ENCODE data around the gene PHLDB1. TPM values are rescaled to one million over a fixed set of nuclear protein-coding genes. Genes with fewer than 3 reads are reported as not detected.

The PHLDB1 gene
- polyA plus RNA-seq, 3 donors: 0.17 TPM; not detected in 2

- no peaks in the 10 kb centered on the region for H3K79me2 ChIP-seq (ENCODE audit: insufficient read depth, low read length)
- no peaks in the 10 kb centered on the region for H3K36me3 ChIP-seq (replicated peaks in 1 of 2; ENCODE audit: control insufficient read depth in 1 of 2, insufficient read depth in 2 of 2, low read length in 2 of 2)
- H3K4me3 Mint-ChIP-seq: no peak overlapping the region
- WGBS (ENCODE audit: insufficient coverage): 93% methylated on average over 5 of the region's 8 CpGs
- DNase-seq: no peak
- no peak overlapping the region for H3K27ac Mint-ChIP-seq
- H4K20me1 ChIP-seq (ENCODE audit: insufficient read depth, low read length): no peaks in the 10 kb centered on the region
- no peak overlapping the region for H3K9ac ChIP-seq (ENCODE audit: insufficient read depth, low read length, poor library complexity, severe bottlenecking)
- H3K27me3 ChIP-seq (ENCODE audit: control insufficient read depth in 2 of 2, insufficient read depth in 2 of 2, low read length in 2 of 2): no peaks in the 10 kb centered on the region
- H3K27ac ChIP-seq (ENCODE audit: low read depth in 1 of 2, low read length in 2 of 2): no peak overlapping the region
- H3K4me3 ChIP-seq (replicated peaks in 1 of 3; ENCODE audit: low read depth in 2 of 3, low read length in 3 of 3): no peak overlapping the region
- no peaks in the 10 kb centered on the region for H3K36me3 Mint-ChIP-seq
- no peak overlapping the region for H3K4me2 ChIP-seq (replicated peaks; ENCODE audit: extremely low read depth, low read length, poor library complexity, severe bottlenecking)
- TF ChIP-seq, protein P1, sequence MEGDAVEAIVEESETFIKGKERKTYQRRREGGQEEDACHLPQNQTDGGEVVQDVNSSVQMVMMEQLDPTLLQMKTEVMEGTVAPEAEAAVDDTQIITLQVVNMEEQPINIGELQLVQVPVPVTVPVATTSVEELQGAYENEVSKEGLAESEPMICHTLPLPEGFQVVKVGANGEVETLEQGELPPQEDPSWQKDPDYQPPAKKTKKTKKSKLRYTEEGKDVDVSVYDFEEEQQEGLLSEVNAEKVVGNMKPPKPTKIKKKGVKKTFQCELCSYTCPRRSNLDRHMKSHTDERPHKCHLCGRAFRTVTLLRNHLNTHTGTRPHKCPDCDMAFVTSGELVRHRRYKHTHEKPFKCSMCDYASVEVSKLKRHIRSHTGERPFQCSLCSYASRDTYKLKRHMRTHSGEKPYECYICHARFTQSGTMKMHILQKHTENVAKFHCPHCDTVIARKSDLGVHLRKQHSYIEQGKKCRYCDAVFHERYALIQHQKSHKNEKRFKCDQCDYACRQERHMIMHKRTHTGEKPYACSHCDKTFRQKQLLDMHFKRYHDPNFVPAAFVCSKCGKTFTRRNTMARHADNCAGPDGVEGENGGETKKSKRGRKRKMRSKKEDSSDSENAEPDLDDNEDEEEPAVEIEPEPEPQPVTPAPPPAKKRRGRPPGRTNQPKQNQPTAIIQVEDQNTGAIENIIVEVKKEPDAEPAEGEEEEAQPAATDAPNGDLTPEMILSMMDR (IDR thresholded peaks at IDR 0.05): no peak
- no peak overlapping the region for H2AFZ ChIP-seq (ENCODE audit: insufficient read depth, low read depth, low read length, poor library complexity, severe bottlenecking)
- H3K9me3 Mint-ChIP-seq: no peaks in the 10 kb centered on the region
- peaks cover 0 to 8% (median 5%) of the 10 kb centered on the region in 3 donors for H3K27me3 Mint-ChIP-seq (ENCODE audit: low read depth in 3 of 3)
- intact Hi-C loops (cut with micrococcal nuclease): no loop called here
- H3K4me1 ChIP-seq (ENCODE audit: control insufficient read depth in 1 of 2, insufficient read depth in 2 of 2, low read length in 2 of 2): no peaks in the 10 kb centered on the region
- H3K9me3 ChIP-seq (replicated peaks in 1 of 2; ENCODE audit: control insufficient read depth in 1 of 2, insufficient read depth in 1 of 2, low read length in 2 of 2): no peaks in the 10 kb centered on the region
- no peaks in the 10 kb centered on the region for H3K4me1 Mint-ChIP-seq
Measured at GRCh38 chr11:118650366-118650765, 43.0 kb downstream of the PHLDB1 start.

DNA sequence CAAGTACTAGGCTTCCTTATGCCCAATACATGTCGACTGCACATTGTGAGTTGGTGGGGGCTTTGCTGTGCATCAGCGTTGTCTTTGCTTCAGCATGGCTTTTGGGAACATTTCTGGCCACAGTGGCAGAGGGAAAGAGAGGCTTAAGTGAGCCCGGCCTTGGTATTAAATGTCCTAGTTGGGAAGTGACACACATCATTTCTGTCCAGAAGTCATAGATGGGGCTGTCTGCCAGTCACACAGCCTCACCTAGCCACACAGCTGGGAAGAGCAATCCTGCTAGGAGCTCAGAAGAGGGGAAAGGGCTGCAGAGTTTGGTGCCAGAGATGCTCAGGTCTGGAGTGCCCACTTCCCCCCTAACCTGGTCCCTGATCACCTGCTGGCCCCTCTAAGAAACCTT is 44.4 kb downstream of the PHLDB1 start:
- Histone ChIP-seq H3K4me1 (ENCODE audit: control insufficient read depth in 1 of 2, insufficient read depth in 2 of 2, low read length in 2 of 2) (no peaks in the 10 kb centered on the region), H3K27ac (ENCODE audit: low read depth in 1 of 2, low read length in 2 of 2) (no peak overlapping the region), H3K4me3 (replicated peaks in 1 of 3; ENCODE audit: low read depth in 2 of 3, low read length in 3 of 3) (no peak overlapping the region), H3K79me2 (ENCODE audit: insufficient read depth, low read length) (no peaks in the 10 kb centered on the region), H4K20me1 (ENCODE audit: insufficient read depth, low read length) (no peaks in the 10 kb centered on the region), H3K27me3 (ENCODE audit: control insufficient read depth in 2 of 2, insufficient read depth in 2 of 2, low read length in 2 of 2) (no peaks in the 10 kb centered on the region), H3K9me3 (replicated peaks in 1 of 2; ENCODE audit: control insufficient read depth in 1 of 2, insufficient read depth in 1 of 2, low read length in 2 of 2) (no peaks in the 10 kb centered on the region), H2AFZ (ENCODE audit: insufficient read depth, low read depth, low read length, poor library complexity, severe bottlenecking) (no peak overlapping the region), H3K9ac (ENCODE audit: insufficient read depth, low read length, poor library complexity, severe bottlenecking) (no peak overlapping the region), H3K36me3 (replicated peaks in 1 of 2; ENCODE audit: control insufficient read depth in 1 of 2, insufficient read depth in 2 of 2, low read length in 2 of 2) (no peaks in the 10 kb centered on the region), H3K4me2 (replicated peaks; ENCODE audit: extremely low read depth, low read length, poor library complexity, severe bottlenecking) (no peak overlapping the region)
- Mint-ChIP-seq H3K9me3 (no peaks in the 10 kb centered on the region), H3K27me3 (ENCODE audit: low read depth in 3 of 3) (peaks cover 0 to 9% (median 0%) of the 10 kb centered on the region in 3 donors), H3K27ac (no peak overlapping the region), H3K4me1 (no peaks in the 10 kb centered on the region), H3K4me3 (no peak overlapping the region), H3K36me3 (no peaks in the 10 kb centered on the region)
- intact Hi-C loops (cut with micrococcal nuclease): no loop called here
- DNase-seq: no peak
- TF ChIP-seq, protein P1 (IDR thresholded peaks at IDR 0.05): no peak
- WGBS (ENCODE audit: insufficient coverage): 80% methylated on average over 2 of the region's 3 CpGs

All from CD14-positive monocyte (primary cell).